ENCODE results near the gene BOK.
"Not testable (repeated sequence)": the region's sequence is repeated elsewhere in the genome, so short reads cannot be mapped to it uniquely, and the experiment has no call there.

Gene BOK

GRCh38 chr2:241569831-241570281 is 11.3 kb downstream of the BOK start:
- FAIRE-seq (no peak), DNase-seq (ENCODE audit: insufficient read length, low spot score) (no peak)
- no peak for TF ChIP-seq CTCF (IDR thresholded peaks at IDR 0.05; ENCODE audit: insufficient read depth, missing control alignments)

GRCh38 chr2:241570961-241571581 is 12.5 kb downstream of the BOK start:
- no peak for TF ChIP-seq CTCF (IDR thresholded peaks at IDR 0.05; ENCODE audit: insufficient read depth, missing control alignments)
- no peak for FAIRE-seq
- DNase-seq (ENCODE audit: insufficient read length, low spot score), result no peak

- FAIRE-seq (no peak), DNase-seq (ENCODE audit: insufficient read length, low spot score) (no peak)
- TF ChIP-seq CTCF (IDR thresholded peaks at IDR 0.05; ENCODE audit: insufficient read depth, missing control alignments), result no peak
Observed at GRCh38 chr2:241571821-241572620, 13.5 kb downstream of the BOK start.

- not testable (repeated sequence) for DNase-seq (ENCODE audit: insufficient read length, low spot score); FAIRE-seq
Observed at GRCh38 chr2:241572915-241573651, 14.5 kb downstream of the BOK start.

GRCh38 chr2:241573741-241574140 is 15.2 kb downstream of the BOK start:
- no peak for FAIRE-seq
- DNase-seq (ENCODE audit: insufficient read length, low spot score), result no peak
- no peak for TF ChIP-seq CTCF (IDR thresholded peaks at IDR 0.05; ENCODE audit: insufficient read depth, missing control alignments)

GRCh38 chr2:241574911-241575623 is 16.5 kb downstream of the BOK start:
- TF ChIP-seq CTCF (IDR thresholded peaks at IDR 0.05; ENCODE audit: insufficient read depth, missing control alignments), result no peak
- DNase-seq (ENCODE audit: insufficient read length, low spot score) (no peak), FAIRE-seq (no peak)

- TF ChIP-seq CTCF (IDR thresholded peaks at IDR 0.05; ENCODE audit: insufficient read depth, missing control alignments), result no peak
- FAIRE-seq (no peak), DNase-seq (ENCODE audit: insufficient read length, low spot score) (no peak)
Observed at GRCh38 chr2:241575624-241576292, 17.2 kb downstream of the BOK start.
